A673 (cell line): Measurements from ENCODE around the gene SRSF10. TPM values are rescaled to one million over a fixed set of nuclear protein-coding genes. Genes with fewer than 3 reads are reported as not detected.

ENCODE experiments used
- BruUV-seq: library from RNA; stranded (reverse); fragments of 400-500 nt; replicated peaks from 2 replicates; lab custom pipeline; 2021; lab: Mats Ljungman, UMichigan
- CTCF ChIA-PET: fragments of 300-600 bp; sonication (Branson Sonifier 250); formaldehyde crosslinking; loops from one replicate; lab custom pipeline; 2022; ENCODE audit warnings: antibody characterized with exemption; lab: Charles Lee
- POLR2A ChIA-PET: fragments of 300-600 bp; sonication (Branson Sonifier 250); formaldehyde crosslinking; loops from one replicate; lab custom pipeline; 2022; ENCODE audit warnings: antibody characterized with exemption; ENCODE audit not compliant: low non-redundant PET; lab: Charles Lee
- DNase-seq: peaks from one replicate; pipeline ENCODE4 v3.0.0-alpha.2; 2015; ENCODE audit warnings: low spot score
- H3K27ac ChIP-seq: fragments of 200-600 bp; sonication (generic); 2 replicates; pipeline ENCODE4 v1.5.1; 2016; ENCODE audit warnings: mixed run types, low read depth, mild to moderate bottlenecking, mixed read lengths, antibody characterized with exemption, low read length; ENCODE audit not compliant: poor library complexity, severe bottlenecking
- H3K27me3 ChIP-seq: fragments of 200-600 bp; sonication (generic); replicated peaks from 2 replicates; pipeline ENCODE4 v1.6.1; 2017; ENCODE audit warnings: mixed run types, low read depth, mild to moderate bottlenecking, mixed read lengths, antibody characterized with exemption, low read length; ENCODE audit not compliant: insufficient read depth, poor library complexity
- H3K36me3 ChIP-seq: fragments of 200-600 bp; sonication (generic); 2 replicates; pipeline ENCODE4 v1.6.1; 2016; ENCODE audit warnings: mixed run types, mild to moderate bottlenecking, mixed read lengths, antibody characterized with exemption, low read length; ENCODE audit not compliant: insufficient read depth, poor library complexity, severe bottlenecking
- H3K4me1 ChIP-seq: fragments of 200-600 bp; sonication (generic); 2 replicates; pipeline ENCODE4 v1.6.1; 2017; ENCODE audit warnings: mixed run types, mild to moderate bottlenecking, mixed read lengths, antibody characterized with exemption, low read length; ENCODE audit not compliant: insufficient read depth, poor library complexity, severe bottlenecking
- H3K4me3 ChIP-seq: fragments of 200-600 bp; sonication (generic); 2 replicates; pipeline ENCODE4 v1.5.1; 2016; ENCODE audit warnings: low read depth, mixed run types, mild to moderate bottlenecking, mixed read lengths, low read length; ENCODE audit not compliant: poor library complexity, severe bottlenecking
- H3K9me3 ChIP-seq: fragments of 200-600 bp; sonication (generic); 2 replicates; pipeline ENCODE4 v1.6.1; 2016; ENCODE audit warnings: mixed run types, low read depth, mild to moderate bottlenecking, mixed read lengths, antibody characterized with exemption, low read length; ENCODE audit not compliant: poor library complexity, severe bottlenecking
- CTCF ChIP-seq: fragments of 300-800, 200-600 bp; sonication (generic); conservative IDR thresholded peaks from 2 replicates; pipeline ENCODE4 v1.5.1; 2017; ENCODE audit warnings: low read depth, mild to moderate bottlenecking, antibody characterized with exemption, low read length, moderate library complexity, mixed read lengths
- EZH2 ChIP-seq: fragments of 200-600 bp; sonication (generic); IDR thresholded peaks from 2 replicates; pipeline ENCODE4 v1.6.1; 2017; ENCODE audit warnings: borderline replicate concordance, low read depth, mild to moderate bottlenecking, mixed read lengths, antibody characterized with exemption, low read length; ENCODE audit not compliant: poor library complexity, severe bottlenecking
- intact Hi-C: fragments of 100-400 bp; cut with micrococcal nuclease; formaldehyde crosslinking; loops from one replicate; pipeline ENCODE4 v1.10.0; 2022; ENCODE audit not compliant: unreplicated experiment
- total RNA-seq: library from RNA; stranded (reverse); gene quantifications from 2 replicates; pipeline ENCODE4 v1.2.3, GENCODE V29; 2021

The SRSF10 gene
- total RNA-seq, 1 experiment from 2014 or later: 218 TPM

- BruUV-seq: no TSS peak
- Histone ChIP-seq H3K4me1 (peaks cover 9% of the 10 kb centered on the region), H3K4me3 (no peak overlapping the region), H3K36me3 (no peaks in the 10 kb centered on the region), H3K9me3 (no peaks in the 10 kb centered on the region), H3K27me3 (no peaks in the 10 kb centered on the region), H3K27ac (no peak overlapping the region)
- no peak for TF ChIP-seq EZH2
- no peak for DNase-seq
- ChIA-PET CTCF (no interaction called here), POLR2A (no interaction called here)
- intact Hi-C loops: no loop called here
These were observed 22.6 kb upstream of the SRSF10 start for GRCh38 chr1:24002695-24003094.

DNA sequence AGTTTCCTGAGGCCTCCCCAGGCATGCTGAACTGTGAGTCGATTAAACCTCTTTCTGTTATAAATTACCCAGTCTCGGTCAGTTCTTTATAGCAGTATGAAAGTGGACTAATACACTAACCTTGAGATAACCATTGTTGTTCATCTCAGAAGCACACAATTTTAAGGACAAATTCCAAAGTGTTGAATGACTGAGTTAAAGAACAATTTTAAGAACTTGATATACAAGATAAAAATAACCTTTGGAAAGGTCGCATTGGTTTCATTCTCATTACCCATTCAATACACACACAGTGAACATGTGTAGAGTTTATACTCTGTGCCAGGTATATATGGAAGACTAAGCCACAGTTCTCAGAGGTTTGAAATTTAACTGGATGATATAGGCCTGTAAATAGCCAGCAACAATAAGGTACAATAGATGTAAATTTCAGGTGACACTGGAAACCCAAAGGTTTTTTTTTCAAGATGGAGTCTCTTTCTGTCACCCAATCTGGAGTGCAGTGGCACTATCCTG, 19.1 kb upstream of the SRSF10 start:
- Histone ChIP-seq H3K27me3 (no peaks in the 10 kb centered on the region), H3K9me3 (no peaks in the 10 kb centered on the region), H3K4me1 (peaks cover 9% of the 10 kb centered on the region), H3K36me3 (no peaks in the 10 kb centered on the region), H3K4me3 (no peak overlapping the region), H3K27ac (no peak overlapping the region)
- BruUV-seq: no TSS peak
- TF ChIP-seq EZH2: no peak
- TF ChIP-seq CTCF: no peak
- DNase-seq: no peak
- intact Hi-C loops: no loop called here
- ChIA-PET POLR2A (no interaction called here), CTCF (no interaction called here)

DNA sequence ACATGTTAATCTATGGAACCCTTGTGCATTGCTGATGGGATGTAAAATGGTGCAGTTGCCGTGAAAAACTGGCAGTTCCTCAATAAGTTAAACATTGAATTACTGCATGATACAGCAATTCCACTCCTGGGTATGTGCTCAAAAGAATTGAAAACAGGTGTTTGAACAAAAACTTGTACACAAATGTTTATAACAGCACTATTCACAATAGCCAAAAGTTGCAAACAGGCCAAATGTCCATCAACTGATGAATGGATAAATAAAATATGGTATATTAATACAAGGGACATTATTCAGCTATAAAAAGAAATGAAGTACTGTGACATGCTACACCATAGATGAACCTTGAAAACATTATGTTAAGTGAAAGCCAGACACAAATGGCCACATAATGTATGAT, 17.7 kb upstream of the SRSF10 start:
- BruUV-seq: no TSS peak
- CTCF ChIA-PET: no interaction called here
- intact Hi-C loops: no loop called here

More for the DNA sequence above, 17.7 kb upstream of the SRSF10 start:
- TF ChIP-seq EZH2: no peak
- no peak for TF ChIP-seq CTCF
- Histone ChIP-seq H3K36me3 (no peaks in the 10 kb centered on the region), H3K27ac (no peak overlapping the region), H3K9me3 (no peaks in the 10 kb centered on the region), H3K27me3 (no peaks in the 10 kb centered on the region), H3K4me3 (no peak overlapping the region), H3K4me1 (no peaks in the 10 kb centered on the region)
- POLR2A ChIA-PET: no interaction called here
- no peak for DNase-seq
